Esophagus squamous epithelium (tissue), 4 donors: ENCODE data around the gene ZNF132.

Source experiments
- POLR2A ChIP-seq, 4 donors: fragments of 450-650 bp; IDR thresholded peaks; one replicate each; pipeline ENCODE4 v1.6.1; 2017; ENCODE audit warnings: antibody characterized with exemption in 4 of 4, mild to moderate bottlenecking in 4 of 4, moderate library complexity in 3 of 4
- TF ChIP-seq, protein P1 (sequence below), 6 experiments: fragments of 450-650 bp in 4 of 6; fragments of 200-600 bp in 2 of 6; sonication (generic) in 2 of 6; IDR thresholded peaks; one replicate each; pipeline ENCODE4 v1.5.1; 2016 to 2019; ENCODE audit warnings: antibody characterized with exemption in 6 of 6, mild to moderate bottlenecking in 4 of 6, moderate library complexity in 4 of 6

DNA sequence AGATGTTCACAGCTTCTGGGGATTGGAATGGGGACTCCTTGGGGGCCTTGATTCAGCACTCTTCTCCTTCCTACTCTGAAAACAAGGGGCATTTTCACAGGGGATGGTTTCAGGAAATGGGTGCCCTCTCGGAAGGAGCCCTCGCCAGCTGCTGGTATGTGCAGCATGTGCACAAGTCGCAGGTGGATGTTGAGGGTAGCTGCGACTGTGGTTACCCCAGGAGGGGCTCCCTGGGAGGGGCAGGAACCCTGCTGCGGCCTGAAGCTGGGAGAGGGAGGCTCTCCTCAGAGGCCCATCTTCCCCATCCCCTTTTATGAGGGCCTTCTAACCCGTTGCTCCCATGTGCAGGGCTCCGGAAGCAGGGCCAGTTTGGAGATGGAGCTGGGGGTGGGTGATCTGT lies 42.4 kb upstream of the ZNF132 start:
- no peak for TF ChIP-seq POLR2A (IDR thresholded peaks at IDR 0.05)
- TF ChIP-seq, protein P1, sequence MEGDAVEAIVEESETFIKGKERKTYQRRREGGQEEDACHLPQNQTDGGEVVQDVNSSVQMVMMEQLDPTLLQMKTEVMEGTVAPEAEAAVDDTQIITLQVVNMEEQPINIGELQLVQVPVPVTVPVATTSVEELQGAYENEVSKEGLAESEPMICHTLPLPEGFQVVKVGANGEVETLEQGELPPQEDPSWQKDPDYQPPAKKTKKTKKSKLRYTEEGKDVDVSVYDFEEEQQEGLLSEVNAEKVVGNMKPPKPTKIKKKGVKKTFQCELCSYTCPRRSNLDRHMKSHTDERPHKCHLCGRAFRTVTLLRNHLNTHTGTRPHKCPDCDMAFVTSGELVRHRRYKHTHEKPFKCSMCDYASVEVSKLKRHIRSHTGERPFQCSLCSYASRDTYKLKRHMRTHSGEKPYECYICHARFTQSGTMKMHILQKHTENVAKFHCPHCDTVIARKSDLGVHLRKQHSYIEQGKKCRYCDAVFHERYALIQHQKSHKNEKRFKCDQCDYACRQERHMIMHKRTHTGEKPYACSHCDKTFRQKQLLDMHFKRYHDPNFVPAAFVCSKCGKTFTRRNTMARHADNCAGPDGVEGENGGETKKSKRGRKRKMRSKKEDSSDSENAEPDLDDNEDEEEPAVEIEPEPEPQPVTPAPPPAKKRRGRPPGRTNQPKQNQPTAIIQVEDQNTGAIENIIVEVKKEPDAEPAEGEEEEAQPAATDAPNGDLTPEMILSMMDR (IDR thresholded peaks at IDR 0.05): no peak
